Erythroblast (primary cell): Measurements from ENCODE around the gene ZNG1B.
"Not testable (repeated sequence)": the region's sequence is repeated elsewhere in the genome, so short reads cannot be mapped to it uniquely, and the experiment has no call there.

ENCODE experiments used
- GATA1 ChIP-seq: IDR thresholded peaks from 2 replicates; pipeline ENCODE4 v1.6.1; 2011; ENCODE audit warnings: low read depth, mild to moderate bottlenecking, control low read depth, low read length, moderate library complexity
- POLR2A ChIP-seq: IDR thresholded peaks from 2 replicates; pipeline ENCODE4 v1.6.1; 2011; ENCODE audit warnings: mild to moderate bottlenecking, low read length

- not testable (repeated sequence) for TF ChIP-seq POLR2A, GATA1
These were observed 84.0 kb downstream of the ZNG1B start for GRCh38 chr2:113521492-113521891.
